GM21423 (cell line): ENCODE measurements around the gene OMA1.

ENCODE experiments used
- ATAC-seq: cut with Tn5 transposase; IDR thresholded peaks from one replicate; pipeline ENCODE4 v1.9.1; 2021; ENCODE audit warnings: mild to moderate bottlenecking, moderate library complexity; ENCODE audit not compliant: unreplicated experiment

Gene OMA1

GRCh38 chr1:58460469-58460868 is 86.1 kb downstream of the OMA1 start:
- ATAC-seq = no peak

DNA sequence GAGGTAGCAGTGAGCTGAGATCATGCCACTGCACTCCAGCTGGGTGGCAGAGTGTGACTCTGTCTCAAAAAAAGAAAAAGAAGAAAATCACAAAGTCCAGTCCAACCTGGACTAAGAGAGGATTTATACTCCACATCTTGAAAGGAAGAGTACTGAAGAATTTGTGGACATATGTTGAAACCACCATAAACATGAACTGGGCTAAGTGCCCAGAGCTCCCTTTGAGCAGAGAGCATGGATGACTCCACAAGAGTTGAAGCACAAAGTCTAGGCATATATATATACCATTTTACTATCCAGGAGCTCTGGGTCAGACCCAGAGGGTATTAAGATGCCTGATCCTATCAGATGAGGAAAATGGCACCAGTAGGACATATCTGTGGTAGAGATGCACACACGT is 86.6 kb downstream of the OMA1 start:
- ATAC-seq = no peak

- no peak for ATAC-seq
Measured at GRCh38 chr1:58457023-58457635, 89.4 kb downstream of the OMA1 start.

DNA sequence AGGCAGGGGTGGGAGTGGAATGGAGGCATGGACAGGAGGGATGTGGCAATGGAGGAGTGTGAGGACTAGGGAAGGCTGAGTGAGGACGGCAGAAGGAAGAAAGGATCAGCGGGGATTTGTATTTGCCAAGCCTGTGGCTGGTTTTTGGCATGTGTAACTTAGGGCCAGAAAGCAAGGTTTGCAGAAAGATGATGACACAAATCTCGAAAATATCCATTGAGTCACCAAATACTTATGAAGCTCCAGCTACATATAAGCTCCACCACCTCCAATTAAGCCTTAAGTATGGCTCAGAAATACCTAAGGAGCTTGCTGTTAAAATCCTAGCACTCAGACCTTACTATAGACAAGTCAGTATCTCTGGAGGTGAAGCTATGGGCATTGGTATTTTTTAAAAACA is 90.1 kb downstream of the OMA1 start:
- no peak for ATAC-seq

- ATAC-seq = no peak
Measured at GRCh38 chr1:58454807-58455206, 91.7 kb downstream of the OMA1 start.

DNA sequence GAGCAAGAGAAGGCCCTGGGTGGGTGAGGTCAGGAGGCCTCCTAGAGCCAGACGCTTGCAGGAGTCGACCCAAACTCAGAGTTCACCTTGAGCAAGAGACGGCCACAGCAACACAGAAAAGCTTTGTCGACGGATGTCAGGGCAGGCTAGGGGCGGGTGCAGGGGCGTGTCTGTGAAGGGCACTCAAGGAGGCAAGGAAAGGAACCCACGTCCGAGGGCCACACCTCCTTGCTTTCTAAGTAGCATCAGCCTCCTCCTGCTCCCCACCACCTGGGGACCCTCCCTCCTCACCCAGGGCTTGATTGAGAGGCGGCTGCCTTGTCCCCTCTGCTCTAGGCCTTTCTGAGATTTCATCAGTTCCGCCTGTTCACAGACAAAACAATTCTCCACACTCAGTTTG is 92.1 kb downstream of the OMA1 start:
- ATAC-seq = no peak

- no peak for ATAC-seq
Measured at GRCh38 chr1:58451560-58452191, 94.8 kb downstream of the OMA1 start.

GRCh38 chr1:58447886-58448285 is 98.6 kb downstream of the OMA1 start:
- no peak for ATAC-seq

GRCh38 chr1:58447042-58447441 is 99.5 kb downstream of the OMA1 start:
- no peak for ATAC-seq

DNA sequence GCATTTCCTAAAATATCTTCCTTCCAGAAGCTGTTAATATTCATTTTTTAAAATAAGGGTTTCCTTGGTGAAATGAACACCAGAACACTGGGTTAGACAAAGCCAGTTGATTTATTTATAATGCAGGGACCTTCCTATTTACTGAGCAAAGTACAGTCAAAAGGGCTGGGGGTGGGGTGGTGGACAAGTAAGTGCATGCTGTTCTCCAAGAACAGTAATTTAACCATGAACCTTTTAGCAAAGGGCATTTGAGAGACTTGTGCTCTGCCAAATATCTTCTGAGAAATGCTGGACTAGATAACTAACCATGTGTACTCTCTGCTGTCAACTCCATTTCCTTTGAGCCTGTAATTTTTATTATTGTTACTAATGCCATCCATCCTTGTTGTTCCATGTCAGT is 100.2 kb downstream of the OMA1 start:
- ATAC-seq = no peak

GRCh38 chr1:58443986-58444868 is 102.3 kb downstream of the OMA1 start:
- ATAC-seq = no peak

- ATAC-seq = no peak
Measured at GRCh38 chr1:58442114-58442513, 104.4 kb downstream of the OMA1 start.

DNA sequence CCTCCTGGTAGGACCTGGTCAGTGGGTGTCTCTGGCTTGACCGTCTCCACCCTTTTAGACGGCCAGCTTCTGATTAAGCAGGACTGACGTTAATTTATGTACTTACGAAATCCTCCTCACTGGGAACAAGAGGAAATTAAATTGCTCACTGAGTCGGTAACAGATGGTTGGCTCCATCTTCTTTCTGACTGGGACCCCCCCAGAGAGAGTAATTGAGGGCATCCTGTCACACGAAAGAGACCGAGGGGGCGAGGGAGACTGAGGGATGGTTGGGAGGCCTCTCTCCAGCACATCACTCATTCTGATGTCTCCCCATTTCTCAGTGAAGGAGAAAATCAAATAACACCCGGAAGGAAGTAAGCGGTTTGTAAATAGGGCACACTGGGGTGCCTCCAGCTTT is 104.8 kb downstream of the OMA1 start:
- no peak for ATAC-seq

DNA sequence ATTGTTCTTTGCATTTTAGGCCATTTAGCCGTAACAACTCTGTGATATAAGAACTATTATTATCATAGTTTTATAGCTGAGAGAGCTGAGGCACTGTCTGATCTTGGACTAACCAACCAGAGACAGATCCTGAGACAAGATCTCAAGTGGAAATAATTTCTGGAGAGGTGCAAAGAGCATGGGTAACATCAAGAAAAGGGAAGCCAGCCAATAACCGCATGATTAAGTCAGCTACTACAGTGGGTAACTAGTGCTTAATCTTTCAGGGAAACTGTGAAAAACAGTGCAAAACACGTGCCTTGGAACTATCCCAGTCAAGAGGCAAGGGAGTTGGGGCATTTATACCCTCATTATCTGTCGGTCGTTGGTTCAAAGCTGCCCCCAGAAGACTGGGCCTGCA is 105.8 kb downstream of the OMA1 start:
- no peak for ATAC-seq

GRCh38 chr1:58439946-58440345 is 106.6 kb downstream of the OMA1 start:
- ATAC-seq = no peak

GRCh38 chr1:58438468-58438867 is 108.1 kb downstream of the OMA1 start:
- ATAC-seq = no peak

GRCh38 chr1:58437623-58438022 is 108.9 kb downstream of the OMA1 start:
- ATAC-seq = no peak

GRCh38 chr1:58436615-58437297 is 109.8 kb downstream of the OMA1 start:
- no peak for ATAC-seq

GRCh38 chr1:58435376-58435775 is 111.2 kb downstream of the OMA1 start:
- no peak for ATAC-seq

DNA sequence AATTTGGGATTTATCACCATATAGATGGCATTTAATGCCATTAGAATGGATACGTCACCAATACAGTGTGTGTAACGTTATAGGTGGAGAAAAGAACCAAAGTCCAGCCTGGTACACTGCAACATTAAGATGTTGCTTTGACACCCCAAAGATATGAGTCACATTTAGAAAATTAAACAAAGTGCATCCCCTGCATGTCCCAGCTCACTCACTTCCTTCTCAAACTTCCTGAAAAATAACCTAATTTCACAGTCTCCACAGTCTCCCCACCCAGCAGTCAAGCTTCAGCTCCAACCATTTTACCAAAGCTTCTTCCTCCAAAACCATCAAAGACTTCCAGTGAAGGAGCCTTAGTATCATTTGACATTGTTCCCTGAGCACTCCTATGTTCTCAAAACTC is 111.9 kb downstream of the OMA1 start:
- ATAC-seq = no peak

DNA sequence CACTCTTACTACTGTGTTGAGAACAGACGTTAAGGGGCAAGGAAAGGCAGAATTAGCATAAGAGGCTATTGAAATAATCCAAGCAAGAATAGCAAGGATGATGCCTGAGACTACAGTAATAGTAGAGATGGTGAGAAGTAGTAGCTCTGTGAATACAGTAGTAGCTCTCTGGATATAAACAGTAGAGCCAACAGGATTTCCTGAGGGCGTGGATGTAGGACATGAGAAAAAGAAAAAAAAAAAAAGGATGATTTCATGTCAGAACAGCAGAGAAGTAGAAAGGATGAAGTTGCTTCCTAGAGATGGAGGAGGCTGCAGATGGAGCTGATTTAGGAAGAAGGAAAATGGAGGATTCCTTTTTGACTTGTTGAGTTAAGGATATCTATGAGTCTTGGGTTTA is 112.3 kb downstream of the OMA1 start:
- ATAC-seq = no peak
